Measurements from ENCODE around the gene WARS2.

GRCh38 chr1:119103764-119104163, 36.7 kb downstream of the WARS2 start:
- TF ChIP-seq SIN3A (IDR thresholded peaks at IDR 0.05; ENCODE audit: borderline replicate concordance, insufficient read depth, low read length): no peak
- no peak for TF ChIP-seq TAF1 (IDR thresholded peaks at IDR 0.05; ENCODE audit: borderline replicate concordance, insufficient read depth, low read length)
- no peak for TF ChIP-seq POLR2AphosphoS5 (IDR thresholded peaks at IDR 0.05; ENCODE audit: low read depth, low read length)
- TF ChIP-seq REST (IDR thresholded peaks at IDR 0.05; ENCODE audit: insufficient read depth in 1 of 2, low read depth in 2 of 2, low read length in 2 of 2): no peak
